GM12878 (cell line): Measurements from ENCODE around the gene SRL. TPM values are rescaled to one million over a fixed set of nuclear protein-coding genes. Genes with fewer than 3 reads are reported as not detected.

ENCODE experiments used
- ATAC-seq: fragments of 200-7000 bp; cut with Tn5 transposase; 3 replicates; pipeline ENCODE4 v1.9.1; 2020; ENCODE audit warnings: mild to moderate bottlenecking, moderate library complexity
- BruUV-seq: library from RNA; stranded (reverse); fragments of 400-500 nt; replicated peaks from 2 replicates; lab custom pipeline; 2021; lab: Mats Ljungman, UMichigan
- CTCF ChIA-PET: fragments of 300-600 bp; sonication (Branson Sonifier 250); formaldehyde crosslinking; extraction: SDS; loops from one replicate; lab custom pipeline; 2021; ENCODE audit warnings: inconsistent platforms; lab: Yijun Ruan, JAX
- POLR2A ChIA-PET: fragments of 350-600 bp; formaldehyde crosslinking; extraction: SDS; loops from one replicate; lab custom pipeline; 2021; ENCODE audit warnings: inconsistent platforms; lab: Charles Lee
- RAD21 ChIA-PET: fragments of 300-600 bp; sonication (Branson Sonifier 250); formaldehyde crosslinking; loops from one replicate; lab custom pipeline; 2023; ENCODE audit warnings: antibody characterized with exemption; ENCODE audit not compliant: unreplicated experiment; lab: Charles Lee
- SMC1A ChIA-PET: fragments of 300-600 bp; sonication (Branson Sonifier 250); formaldehyde crosslinking; loops from one replicate; lab custom pipeline; 2023; ENCODE audit not compliant: unreplicated experiment, uncharacterized antibody; lab: Charles Lee
- DNase-seq: peaks from one replicate; pipeline ENCODE4 v3.0.0-alpha.2; 2011; ENCODE audit warnings: low read depth, low spot score
- FAIRE-seq: peaks from 3 replicates; lab custom pipeline; 2011; peaks lifted over from hg19 to GRCh38; lab: Jason Lieb, UNC
- H2AFZ ChIP-seq: 2 replicates; pipeline ENCODE4 v1.6.0; 2011; ENCODE audit warnings: low read depth, low read length, control low read depth; ENCODE audit not compliant: control insufficient read depth
- H3K27ac ChIP-seq: 2 replicates; pipeline ENCODE4 v1.5.1; 2011; ENCODE audit warnings: control low read depth; ENCODE audit not compliant: control insufficient read depth, insufficient read depth
- H3K27me3 ChIP-seq, 2 experiments: replicated peaks in 1 of 2; 2 replicates each; pipeline versions ENCODE4 v1.6.0 to v1.6.1; 2011; ENCODE audit warnings: low read length in 1 of 2; ENCODE audit not compliant: control insufficient read depth in 2 of 2, insufficient read depth in 2 of 2
- H3K36me3 ChIP-seq, 2 experiments: 2 replicates each; pipeline ENCODE4 v1.5.1; 2011; ENCODE audit warnings: low read length in 1 of 2; ENCODE audit not compliant: control insufficient read depth in 2 of 2, insufficient read depth in 2 of 2
- H3K4me1 ChIP-seq: 2 replicates; pipeline ENCODE4 v1.6.1; 2011; ENCODE audit warnings: mild to moderate bottlenecking, low read length, moderate library complexity, mixed read lengths; ENCODE audit not compliant: control insufficient read depth, insufficient read depth
- H3K4me2 ChIP-seq: 2 replicates; pipeline ENCODE4 v1.6.0; 2011; ENCODE audit warnings: control low read depth; ENCODE audit not compliant: control insufficient read depth, insufficient read depth
- H3K4me3 ChIP-seq: fragments of 200-600 bp; sonication (generic); 2 replicates; pipeline ENCODE4 v1.5.1; 2016
- H3K79me2 ChIP-seq: 2 replicates; pipeline ENCODE4 v1.6.0; 2011; ENCODE audit warnings: low read length; ENCODE audit not compliant: control insufficient read depth, insufficient read depth
- H3K9ac ChIP-seq: 2 replicates; pipeline ENCODE4 v1.8.0; 2011; ENCODE audit warnings: low read length, control low read depth, mixed read lengths; ENCODE audit not compliant: control insufficient read depth, insufficient read depth
- H3K9me3 ChIP-seq: replicated peaks from 3 replicates; pipeline ENCODE4 v1.5.1; 2011; ENCODE audit warnings: mild to moderate bottlenecking, low read length; ENCODE audit not compliant: control insufficient read depth, insufficient read depth
- H4K20me1 ChIP-seq: 2 replicates; pipeline ENCODE4 v1.6.0; 2011; ENCODE audit not compliant: control insufficient read depth, insufficient read depth
- EGR1 ChIP-seq, 2 experiments: IDR thresholded peaks; 1 replicate in 1 of 2; 2 replicates in 1 of 2; pipeline ENCODE4 v1.6.1; 2011 to 2012; ENCODE audit warnings: low read depth in 2 of 2, low read length in 2 of 2, borderline replicate concordance in 1 of 2, mild to moderate bottlenecking in 1 of 2, moderate library complexity in 1 of 2
- MLLT1 ChIP-seq: fragments of 450-650 bp; IDR thresholded peaks from 2 replicates; pipeline ENCODE4 v1.6.1; 2016; ENCODE audit warnings: mild to moderate bottlenecking
- MYC ChIP-seq: IDR thresholded peaks from 2 replicates; pipeline ENCODE4 v1.6.1; 2011; ENCODE audit warnings: mild to moderate bottlenecking, low read length, moderate library complexity, inconsistent platforms; ENCODE audit not compliant: insufficient read depth, insufficient replicate concordance, insufficient read length, severe bottlenecking
- REST ChIP-seq: IDR thresholded peaks from 2 replicates; pipeline ENCODE4 v1.6.1; 2012; ENCODE audit warnings: mild to moderate bottlenecking, low read depth, low read length
- SIN3A ChIP-seq: IDR thresholded peaks from 2 replicates; pipeline ENCODE4 v1.6.1; 2012; ENCODE audit warnings: low read depth, low read length, improper control_type of control experiment
- WGBS: methylation state at CpG from one replicate; pipeline ENCODE4 v1.1.6; 2016; ENCODE audit warnings: low lambda C conversion rate; ENCODE audit not compliant: insufficient replicate concordance, insufficient coverage; ENCODE audit errors: missing lambda C conversion rate; 5-methylcytosine and 5-hydroxymethylcytosine counted together
- in situ Hi-C: fragments of 300-500 bp; cut with MboI; formaldehyde crosslinking; loops from 9 replicates; pipeline ENCODE4 v1.14.3; 2018; ENCODE audit warnings: mixed read lengths
- intact Hi-C: fragments of 100-400 bp; cut with micrococcal nuclease; formaldehyde crosslinking; loops from one replicate; pipeline ENCODE4 v1.14.2; 2022; ENCODE audit not compliant: unreplicated experiment
- polyA plus RNA-seq, 11 experiments: library from polyadenylated mRNA; depleted of rRNA in 4 of 11; unstranded in 6 of 11; stranded (reverse) in 5 of 11; fragments of >200 nt; fragmentation: Nextera tagmentation in 4 of 11; fragmentation: Illumina TruSeq in 1 of 11; extraction: Ambion mirVana in 4 of 11; extraction: Trizol in 1 of 11; gene quantifications; 1 replicate in 1 of 11; 2 replicates in 10 of 11; pipeline versions ENCODE4 v1.2.1 to v1.2.3, GENCODE V29; 2011 to 2016; ENCODE audit warnings: inconsistent platforms in 2 of 11, missing spikeins in 2 of 11, low read depth in 1 of 11
- total RNA-seq, 4 experiments: library from RNA; depleted of rRNA in 3 of 4; stranded (reverse); fragments of >200 nt in 3 of 4; fragmentation: Illumina TruSeq in 1 of 4; extraction: Trizol in 1 of 4; gene quantifications; 2 replicates each; pipeline versions ENCODE4 v1.2.1 to v1.2.3, GENCODE V29; 2013 to 2021

SRL gene
- total and polyA plus RNA-seq, 10 of the 15 experiments (the other 5 are each of a cell fraction or from before 2014, with no cell fraction given), result not detected

GRCh38 chr16:4147236-4147635 is 94.6 kb downstream of the SRL start:
- Histone ChIP-seq H2AFZ (no peak overlapping the region), H3K27ac (no peak overlapping the region), H3K9ac (no peak overlapping the region), H3K4me1 (peaks cover 4% of the 10 kb centered on the region; the same call in 1 of the 2 replicates), H3K36me3 (no peaks in the 10 kb centered on the region), H3K27me3 (no peaks in the 10 kb centered on the region), H3K79me2 (no peaks in the 10 kb centered on the region), H3K4me3 (no peak overlapping the region), H3K4me2 (no peak overlapping the region), H4K20me1 (no peaks in the 10 kb centered on the region), H3K9me3 (no peaks in the 10 kb centered on the region; the same call in 2 of the 3 replicates)
- ATAC-seq (no peak), FAIRE-seq (no peak), DNase-seq (no peak)
- no TSS peak for BruUV-seq
- intact Hi-C loops (no loop called here), in situ Hi-C loops (no loop called here)
- ChIA-PET CTCF (interaction anchor here (0.6 to 1.7 kb wide), 2 partner anchors 107 to 440 kb away, joined by 3 to 5 read pairs; no protein-coding TSS in a partner anchor), SMC1A (interaction anchor here (1.1 to 1.3 kb wide), 3 partner anchors 8 to 26 kb away, joined by 3 to 4 read pairs (median 4); no protein-coding TSS in a partner anchor), RAD21 (no interaction called here), POLR2A (no interaction called here)
- 73% methylated on average over 10 of the region's 10 CpGs for WGBS
- TF ChIP-seq REST (no peak), SIN3A (no peak), MLLT1 (no peak), EGR1 (IDR thresholded peaks at IDR 0.05; ENCODE audit: borderline replicate concordance in 1 of 2, low read depth in 2 of 2, low read length in 2 of 2) (no peak), MYC (no peak)
